IPS DF 19.7 (cell line): ENCODE results near the gene AMY2A.
"Not testable (repeated sequence)": the region's sequence is repeated elsewhere in the genome, so short reads cannot be mapped to it uniquely, and the experiment has no call there.

ENCODE experiments used
- DNase-seq: peaks from one replicate; pipeline ENCODE4 v3.0.0-alpha.2; 2013; ENCODE audit warnings: low read depth, low spot score

Gene AMY2A

DNA sequence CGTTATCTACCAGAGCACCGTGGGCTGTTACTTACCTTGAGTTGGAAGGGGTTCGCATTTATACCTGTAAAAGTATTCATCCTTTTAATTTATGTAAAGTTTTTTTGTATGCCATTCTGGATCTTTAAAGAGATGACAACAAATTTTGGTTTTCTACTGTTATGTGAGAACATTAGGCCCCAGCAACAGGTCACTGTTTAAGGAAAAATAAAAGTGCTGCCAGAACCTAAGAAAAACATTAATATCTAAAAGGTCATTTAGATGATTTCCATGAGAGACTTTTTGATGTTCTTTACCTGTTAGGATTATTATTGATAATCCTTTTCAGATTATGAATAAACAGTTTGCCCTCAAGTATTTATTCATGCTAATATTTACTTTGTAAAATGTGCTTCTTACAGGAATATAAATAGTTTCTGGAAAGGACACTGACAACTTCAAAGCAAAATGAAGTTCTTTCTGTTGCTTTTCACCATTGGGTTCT is at the start of gene AMY2A:
Gene AMY2A, plus strand, starts transcription at position 434 of the 484 bp plus-strand sequence. Its CDS starts 14 bp downstream, at position 448.
- DNase-seq = not testable (repeated sequence)

DNA sequence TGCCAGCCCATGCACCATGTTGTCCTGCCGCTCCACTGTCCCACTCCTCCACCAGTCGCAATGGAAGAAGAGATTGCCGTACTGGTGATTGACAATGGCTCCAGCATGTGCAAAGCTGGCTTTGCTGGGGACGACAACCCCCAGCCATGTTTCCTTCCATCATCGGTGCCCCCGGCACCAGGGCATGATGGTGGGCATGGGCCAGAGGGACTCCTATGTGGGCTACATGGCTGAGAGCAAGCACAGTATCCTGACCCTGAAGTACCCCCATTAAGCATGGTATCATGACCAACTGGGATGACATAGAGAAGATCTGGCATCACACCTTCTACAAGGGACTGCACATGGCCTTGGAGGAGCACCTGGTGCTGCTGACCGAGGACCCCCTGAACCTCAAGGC is 47.7 kb upstream of the AMY2A start:
- no peak for DNase-seq

DNA sequence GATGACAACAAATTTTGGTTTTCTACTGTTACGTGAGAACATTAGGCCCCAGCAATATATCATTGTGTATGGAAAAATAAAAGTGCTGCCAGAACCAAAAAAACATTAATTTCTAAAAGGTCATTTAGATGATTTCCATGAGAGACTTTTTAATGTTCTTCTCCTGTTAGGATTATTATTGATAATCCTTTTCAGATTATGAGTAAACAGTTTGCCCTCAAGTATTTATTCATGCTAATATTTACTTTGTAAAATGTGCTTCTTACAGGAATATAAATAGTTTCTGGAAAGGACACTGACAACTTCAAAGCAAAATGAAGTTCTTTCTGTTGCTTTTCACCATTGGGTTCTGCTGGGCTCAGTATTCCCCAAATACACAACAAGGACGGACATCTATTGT is 45.9 kb upstream of the AMY2A start, which contains the start of gene AMY2B:
Gene AMY2B, plus strand, starts transcription at position 301 of the 400 bp plus-strand sequence. Its CDS starts 14 bp downstream, at position 315.
- DNase-seq = not testable (repeated sequence)

DNA sequence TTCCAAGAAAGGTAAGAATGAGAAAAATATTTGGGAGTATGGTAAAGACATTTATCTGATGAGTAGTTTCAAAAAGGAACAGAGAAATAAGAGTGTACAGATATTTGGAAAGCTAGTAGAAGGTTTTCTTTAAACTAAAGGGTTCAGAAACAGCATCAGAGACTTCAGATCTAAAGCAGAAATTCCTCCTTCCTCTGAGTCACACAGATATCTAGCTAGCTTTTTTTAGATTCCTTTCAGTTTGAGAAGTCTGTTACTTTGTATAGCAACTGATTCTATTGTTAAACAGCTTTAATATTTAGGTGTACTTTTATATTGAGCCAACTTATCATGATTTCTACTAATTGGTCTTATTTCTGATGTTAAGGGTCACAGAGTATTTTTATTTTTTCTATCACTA is 41.2 kb upstream of the AMY2A start:
- no peak for DNase-seq

DNA sequence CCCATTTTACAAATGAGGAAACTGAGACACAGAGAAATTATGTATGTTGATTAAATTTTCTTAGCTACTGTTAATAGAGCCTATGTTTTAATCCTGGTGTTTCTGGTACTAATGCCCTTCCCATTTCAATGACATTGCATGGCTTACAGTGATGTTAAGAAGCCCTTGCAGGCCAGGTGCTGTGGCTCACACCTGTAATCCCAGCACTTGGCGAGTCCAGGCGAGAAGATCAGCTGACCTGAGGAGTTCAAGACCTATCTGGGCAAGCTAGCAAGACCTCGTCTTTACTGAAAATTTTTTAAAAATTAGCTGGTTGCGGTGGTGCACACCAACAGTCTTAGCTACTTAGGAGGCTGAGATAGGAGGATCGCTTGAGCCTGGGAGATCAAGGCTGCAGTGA is 40.4 kb upstream of the AMY2A start:
- DNase-seq = not testable (repeated sequence)

DNA sequence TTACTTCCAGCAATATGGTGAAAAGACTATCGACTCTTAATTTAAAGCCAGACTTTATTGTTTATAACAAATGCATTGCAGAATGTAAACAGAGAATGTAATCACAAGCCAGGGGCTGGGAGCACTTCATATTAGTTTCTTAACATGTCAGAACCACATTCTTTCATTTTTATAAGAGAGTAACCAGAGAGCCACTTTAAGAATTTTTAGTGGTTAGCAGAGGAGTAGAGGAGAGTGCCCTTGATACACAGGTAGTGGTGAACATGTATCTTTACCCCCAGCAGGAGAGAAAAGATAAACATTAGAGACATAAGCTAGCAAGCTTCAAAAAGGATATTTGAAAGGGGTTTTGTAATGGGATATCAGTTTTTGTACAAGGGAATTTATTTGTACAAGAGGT is 34.8 kb upstream of the AMY2A start:
- DNase-seq = no peak

DNA sequence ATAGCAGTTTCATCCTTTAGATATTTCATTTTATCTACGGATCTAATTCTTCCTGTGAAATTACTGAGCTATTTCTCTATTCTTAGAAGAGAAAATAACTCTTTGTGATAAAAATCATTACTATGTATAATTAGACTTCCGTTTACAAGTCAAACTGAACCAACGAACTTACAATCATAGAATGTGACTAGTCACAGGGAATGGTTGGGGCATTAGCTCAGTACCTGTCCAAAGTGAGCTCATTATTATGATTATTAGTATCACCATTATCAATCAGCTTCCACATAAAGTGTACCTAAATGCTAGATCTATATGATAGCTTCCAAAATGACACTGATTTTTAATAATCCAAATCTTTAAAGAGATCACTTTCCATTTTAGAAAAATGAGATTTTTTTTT is 33.3 kb upstream of the AMY2A start:
- no peak for DNase-seq

DNA sequence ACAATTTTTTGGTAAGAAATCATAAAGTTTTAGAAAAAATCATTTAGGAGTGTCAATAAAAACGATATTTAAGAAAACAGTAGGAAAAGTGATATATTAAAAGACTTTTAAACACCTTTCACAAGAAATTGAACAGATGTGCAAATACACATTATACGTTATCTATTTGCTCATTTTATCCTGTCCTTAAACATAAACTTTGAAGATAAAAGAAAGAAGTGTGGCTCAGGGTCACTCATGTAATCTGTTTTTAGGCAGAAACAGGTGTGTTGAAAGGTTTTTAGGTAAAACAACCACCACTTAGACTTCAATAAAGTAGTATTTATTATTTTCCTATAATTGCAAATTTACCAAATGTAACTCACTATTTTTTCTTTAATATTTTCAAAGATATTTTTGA is 32.7 kb upstream of the AMY2A start:
- DNase-seq = no peak

DNA sequence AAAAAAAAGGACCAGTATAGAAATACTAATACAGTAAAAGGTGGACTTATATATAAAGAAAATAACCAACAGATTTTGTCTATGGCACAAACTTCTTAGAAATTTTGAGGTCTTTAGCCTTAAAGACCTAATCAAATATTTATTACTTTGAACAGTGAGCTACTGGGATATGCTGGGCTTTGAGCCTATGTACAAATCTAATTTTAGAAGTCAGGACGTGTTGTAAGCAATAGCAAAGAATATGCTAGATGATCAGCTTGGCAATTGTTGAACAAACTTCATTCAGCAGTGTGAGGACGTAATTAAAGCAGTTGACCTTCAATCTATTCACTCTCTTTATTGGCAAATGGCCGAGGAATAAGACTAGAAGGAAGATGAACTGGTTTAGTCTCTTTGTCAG is 14.5 kb upstream of the AMY2A start:
- not testable (repeated sequence) for DNase-seq

DNA sequence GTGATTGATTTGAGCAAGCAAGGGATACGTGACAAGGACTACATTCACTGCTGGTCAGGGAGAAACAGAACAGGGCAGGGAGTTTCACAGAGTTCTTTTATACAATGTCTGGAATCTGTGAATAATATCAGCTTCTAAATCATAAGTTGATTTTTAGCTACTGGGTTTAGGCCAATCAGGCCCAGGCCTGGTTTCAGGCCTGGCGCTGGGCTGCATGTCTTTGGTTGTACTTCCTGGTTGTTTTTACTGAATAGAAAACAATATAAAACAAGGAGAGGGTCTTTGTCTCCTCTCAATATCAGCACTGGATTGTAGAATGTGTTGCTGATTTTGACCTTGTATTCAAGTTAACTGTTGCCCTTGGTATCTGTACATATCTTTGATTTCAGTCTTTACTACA is 865 bp upstream of the AMY2A start:
- no peak for DNase-seq

DNA sequence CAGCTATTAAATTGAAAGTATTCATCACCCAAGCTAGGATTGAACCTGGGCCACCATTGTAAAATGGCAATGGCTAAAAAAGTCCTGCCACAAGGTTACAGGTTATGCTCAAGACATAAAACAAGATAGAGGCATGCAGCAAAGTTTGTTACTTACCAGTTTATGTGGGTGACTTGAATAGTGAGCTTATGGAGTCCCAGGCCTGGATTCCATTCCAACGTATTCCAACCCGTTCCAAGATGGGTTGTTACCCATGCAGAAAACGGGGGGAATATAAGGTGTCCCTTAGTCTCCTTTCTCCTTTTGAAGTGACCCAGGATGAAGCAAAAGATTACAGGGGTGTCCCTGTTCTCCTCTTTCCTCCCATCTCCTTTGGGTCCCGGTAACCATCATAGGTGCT is 10.2 kb downstream of the AMY2A start:
- not testable (repeated sequence) for DNase-seq

DNA sequence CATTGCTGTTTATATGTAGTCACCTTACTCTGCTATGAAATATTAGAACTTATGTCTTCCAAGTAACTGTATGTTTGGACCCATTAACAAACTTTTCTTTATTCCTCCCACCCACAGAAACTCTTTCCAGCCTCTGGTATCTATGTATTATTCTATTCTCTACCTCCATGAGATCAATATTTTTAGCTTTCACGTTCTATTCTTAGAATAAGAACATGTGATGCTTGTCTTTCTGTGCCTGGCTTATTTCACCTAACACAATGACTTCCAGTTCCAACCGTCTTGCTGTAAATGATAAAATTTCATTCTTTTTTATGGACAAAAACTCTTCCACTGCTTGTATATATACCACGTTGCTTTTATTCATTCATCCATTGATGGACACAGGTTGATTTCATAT is 24.0 kb downstream of the AMY2A start:
- not testable (repeated sequence) for DNase-seq

DNA sequence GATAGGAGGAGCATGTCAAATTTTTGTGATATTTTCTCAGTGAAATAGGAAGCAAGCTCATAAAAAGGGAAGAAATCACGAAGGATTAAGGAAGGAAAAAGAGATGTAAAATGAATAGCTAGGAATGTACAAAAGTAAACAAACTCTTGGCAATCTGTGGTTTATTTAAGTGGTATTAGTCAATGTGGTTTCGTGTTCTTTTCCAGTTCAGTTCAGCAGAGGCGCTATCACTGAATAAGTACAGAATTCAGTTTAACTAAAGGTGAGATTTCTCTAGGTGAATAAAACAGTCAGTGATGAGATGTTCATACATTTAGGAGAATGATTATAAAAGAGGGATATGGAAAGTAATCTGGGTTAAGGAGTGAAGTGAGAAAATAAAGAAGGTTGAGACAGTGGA is 26.7 kb downstream of the AMY2A start:
- DNase-seq = not testable (repeated sequence)

DNA sequence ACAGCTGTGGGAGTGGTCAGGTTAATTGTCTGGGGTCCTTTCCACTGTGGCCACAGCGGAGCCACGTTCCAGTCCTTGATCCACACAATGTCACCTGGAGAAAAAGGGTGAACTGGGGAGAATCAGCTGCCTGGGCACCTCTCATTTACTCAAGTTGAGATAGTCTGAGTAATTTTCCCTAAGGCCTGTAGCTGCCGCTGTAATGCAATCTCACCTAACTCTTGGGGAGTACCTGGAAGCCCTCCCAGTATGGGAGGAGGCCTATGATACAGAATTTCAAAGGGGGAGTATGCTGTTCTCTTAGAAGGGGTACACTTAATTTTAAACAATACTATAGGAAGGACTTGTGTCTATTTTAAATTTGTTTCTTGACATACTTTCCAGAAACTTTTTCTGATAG is 33.1 kb downstream of the AMY2A start:
- not testable (repeated sequence) for DNase-seq

DNA sequence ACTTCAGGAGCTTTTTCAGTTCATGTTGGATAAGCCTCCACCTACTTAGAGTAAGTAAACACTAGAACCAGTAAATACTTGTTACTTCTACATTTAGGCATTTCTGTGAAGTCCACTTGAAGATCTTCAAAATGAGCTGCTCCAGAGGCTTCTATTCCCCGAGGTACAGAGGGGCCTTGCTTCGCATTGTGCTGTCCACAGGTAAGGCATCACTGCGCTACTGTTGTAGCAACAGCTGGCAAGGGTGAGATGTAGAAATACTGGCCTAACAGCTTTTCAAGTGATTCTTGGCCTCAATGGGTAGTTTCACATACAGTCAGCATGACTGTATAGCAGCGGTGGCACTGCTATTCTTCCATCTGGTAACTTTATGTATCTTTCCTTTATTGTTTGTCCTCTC is 33.7 kb downstream of the AMY2A start:
- not testable (repeated sequence) for DNase-seq

DNA sequence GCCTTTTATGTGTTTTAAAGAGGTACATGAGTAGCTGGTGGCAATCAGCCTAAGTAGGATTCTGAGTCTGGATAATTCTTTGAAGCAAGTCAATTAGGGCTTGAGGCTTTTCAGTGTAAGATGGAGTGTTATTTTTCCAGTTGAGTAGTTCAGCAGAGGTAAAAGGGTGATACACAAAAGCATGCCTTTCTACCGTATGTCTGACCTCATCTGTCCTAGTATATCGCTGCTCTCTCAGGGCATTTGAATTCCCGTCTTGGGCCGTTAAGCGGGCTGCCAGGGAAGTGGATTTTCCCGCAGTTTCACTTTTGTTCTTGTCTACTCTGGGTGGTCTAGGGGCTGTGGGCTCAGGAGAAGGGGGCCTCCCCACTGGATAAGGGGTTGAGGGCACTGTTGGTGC is 36.9 kb downstream of the AMY2A start:
- not testable (repeated sequence) for DNase-seq

DNA sequence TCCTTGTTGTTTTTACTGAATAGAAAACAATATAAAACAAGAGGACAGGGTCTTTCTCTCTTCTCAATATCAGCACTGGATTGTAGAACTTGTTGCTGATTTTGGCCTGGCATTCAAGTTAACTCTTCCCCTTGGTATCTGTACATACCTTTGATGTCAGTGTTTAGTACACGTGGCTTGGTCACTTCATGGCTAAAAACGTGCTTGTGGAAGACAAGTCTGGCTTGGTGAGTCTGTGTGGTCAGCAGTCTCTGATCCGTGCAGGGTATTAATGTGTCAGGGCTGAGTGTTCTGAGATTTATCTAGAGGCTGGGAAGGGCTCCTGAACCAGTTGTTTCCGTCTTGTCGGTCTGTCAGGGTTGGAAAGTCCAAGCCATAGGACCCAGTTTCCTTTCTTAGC is 38.2 kb downstream of the AMY2A start, which contains the start of gene AMY1A:
Gene AMY1A, plus strand, starts transcription at position 301 of the 400 bp plus-strand sequence. CDS start 571 bp downstream, outside the sequence.
- not testable (repeated sequence) for DNase-seq
